H1 (cell line): ENCODE data around the gene BABAM2. TPM values are rescaled to one million over a fixed set of nuclear protein-coding genes. Genes with fewer than 3 reads are reported as not detected.

Source experiments
- CTCF ChIA-PET: fragments of 300-600 bp; sonication (Branson Sonifier 250); formaldehyde crosslinking; loops from one replicate; lab custom pipeline; 2021; ENCODE audit not compliant: partially characterized antibody; lab: Charles Lee
- POLR2A ChIA-PET: fragments of 300-600 bp; sonication (Branson Sonifier 250); formaldehyde crosslinking; loops from one replicate; lab custom pipeline; 2021; ENCODE audit warnings: inconsistent platforms; ENCODE audit not compliant: partially characterized antibody; lab: Charles Lee
- DNase-seq, 2 experiments: peaks; one replicate each; pipeline versions ENCODE4 v3.0.0 to v3.0.0-alpha.2; 2010 to 2022; ENCODE audit warnings: low spot score in 2 of 2, low read depth in 1 of 2, mixed read lengths in 1 of 2
- FAIRE-seq: peaks from 2 replicates; lab custom pipeline; 2011; peaks lifted over from hg19 to GRCh38; lab: Jason Lieb, UNC
- H2AFZ ChIP-seq: 2 replicates; pipeline ENCODE4 v1.8.1; 2012; ENCODE audit warnings: low read length, inconsistent platforms
- H2AK5ac ChIP-seq: 2 replicates; pipeline ENCODE4 v1.6.1; 2013; ENCODE audit warnings: low read depth, low read length
- H2BK120ac ChIP-seq: replicated peaks from 2 replicates; pipeline ENCODE3; 2013; ENCODE audit warnings: low read depth, low read length, inconsistent platforms
- H2BK12ac ChIP-seq: 2 replicates; pipeline ENCODE4 v1.6.1; 2013; ENCODE audit warnings: low read depth, low read length
- H2BK15ac ChIP-seq: 2 replicates; pipeline ENCODE4 v1.6.1; 2013; ENCODE audit warnings: low read length
- H2BK20ac ChIP-seq: 2 replicates; pipeline ENCODE4 v1.6.1; 2013; ENCODE audit warnings: low read length
- H2BK5ac ChIP-seq: 2 replicates; pipeline ENCODE4 v1.6.1; 2013; ENCODE audit warnings: low read depth, low read length
- H3K14ac ChIP-seq: 2 replicates; pipeline ENCODE4 v1.6.1; 2013; ENCODE audit warnings: inconsistent platforms; ENCODE audit not compliant: insufficient read length
- H3K18ac ChIP-seq: 2 replicates; pipeline ENCODE4 v1.6.1; 2013; ENCODE audit warnings: low read length; ENCODE audit errors: extremely low read depth
- H3K23ac ChIP-seq: 2 replicates; pipeline ENCODE4 v1.6.1; 2013; ENCODE audit warnings: inconsistent platforms; ENCODE audit not compliant: insufficient read length
- H3K23me2 ChIP-seq: 2 replicates; pipeline ENCODE4 v1.6.1; 2013; ENCODE audit warnings: low read depth, low read length
- H3K27ac ChIP-seq: 2 replicates; pipeline ENCODE4 v1.6.1; 2011; ENCODE audit warnings: low read depth, low read length, inconsistent platforms
- H3K27me3 ChIP-seq, 4 experiments: replicated peaks in 1 of 4; 1 replicate in 1 of 4; 2 replicates in 3 of 4; pipeline versions ENCODE4 v1.6.1 to v1.8.1; 2011 to 2013; ENCODE audit warnings: low read length in 3 of 4, mild to moderate bottlenecking in 3 of 4, inconsistent platforms in 2 of 4, mixed read lengths in 2 of 4, moderate library complexity in 1 of 4; ENCODE audit not compliant: control insufficient read depth in 3 of 4, insufficient read depth in 3 of 4; ENCODE audit errors: extremely low read depth in 1 of 4
- H3K36me3 ChIP-seq, 4 experiments: 2 replicates each; pipeline versions ENCODE4 v1.6.1 to v1.8.1; 2011 to 2013; ENCODE audit warnings: mild to moderate bottlenecking in 4 of 4, low read length in 3 of 4, moderate library complexity in 2 of 4, control low read depth in 1 of 4, inconsistent platforms in 1 of 4; ENCODE audit not compliant: insufficient read depth in 4 of 4, control insufficient read depth in 2 of 4
- H3K4ac ChIP-seq: replicated peaks from 2 replicates; pipeline ENCODE3; 2013; ENCODE audit warnings: low read length, low read depth, mixed read lengths, inconsistent platforms; ENCODE audit not compliant: insufficient read length
- H3K4me1 ChIP-seq, 4 experiments: replicated peaks in 1 of 4; 1 replicate in 1 of 4; 2 replicates in 3 of 4; pipeline versions ENCODE4 v1.6.1 to v1.8.1; 2011 to 2013; ENCODE audit warnings: low read length in 3 of 4, inconsistent platforms in 2 of 4, mixed read lengths in 1 of 4; ENCODE audit not compliant: insufficient read depth in 4 of 4, control insufficient read depth in 3 of 4
- H3K4me2 ChIP-seq, 2 experiments: 2 replicates each; pipeline versions ENCODE4 v1.6.1 to v1.8.1; 2011 to 2013; ENCODE audit warnings: low read depth in 2 of 2, low read length in 2 of 2, control low read depth in 1 of 2, inconsistent platforms in 1 of 2, mild to moderate bottlenecking in 1 of 2; ENCODE audit not compliant: insufficient read depth in 1 of 2
- H3K4me3 ChIP-seq, 4 experiments: fragments of 200-600, 300-600 bp in 1 of 4; sonication (generic), shearing (Covaris generic), sonication (Bioruptor Twin) in 1 of 4; 2 replicates each; pipeline versions ENCODE4 v1.5.1 to v1.8.1; 2011 to 2016; ENCODE audit warnings: low read length in 4 of 4, low read depth in 3 of 4, control low read depth in 2 of 4, inconsistent platforms in 2 of 4, mild to moderate bottlenecking in 2 of 4, mixed read lengths in 1 of 4, moderate library complexity in 1 of 4; ENCODE audit not compliant: insufficient read depth in 2 of 4; ENCODE audit errors: extremely low read depth in 1 of 4
- H3K56ac ChIP-seq: replicated peaks from 2 replicates; pipeline ENCODE3; 2013; ENCODE audit warnings: low read depth, mild to moderate bottlenecking, mixed read lengths, low read length, inconsistent platforms; ENCODE audit not compliant: insufficient read length
- H3K79me1 ChIP-seq: 2 replicates; pipeline ENCODE4 v1.6.1; 2013; ENCODE audit warnings: low read depth, low read length, control low read depth
- H3K79me2 ChIP-seq, 2 experiments: 2 replicates each; pipeline versions ENCODE4 v1.6.1 to v1.8.1; 2012 to 2013; ENCODE audit warnings: low read length in 2 of 2, mild to moderate bottlenecking in 2 of 2, inconsistent platforms in 1 of 2; ENCODE audit not compliant: insufficient read depth in 2 of 2, control insufficient read depth in 1 of 2
- H3K9ac ChIP-seq, 4 experiments: replicated peaks in 1 of 4; 1 replicate in 1 of 4; 2 replicates in 3 of 4; pipeline versions ENCODE4 v1.6.1 to v1.8.1; 2011 to 2013; ENCODE audit warnings: low read depth in 3 of 4, low read length in 3 of 4, control low read depth in 2 of 4, mild to moderate bottlenecking in 2 of 4, moderate library complexity in 2 of 4, inconsistent platforms in 1 of 4; ENCODE audit errors: extremely low read depth in 1 of 4
- H3K9me3 ChIP-seq, 2 experiments: 2 replicates each; pipeline versions ENCODE4 v1.6.1 to v1.8.1; 2012 to 2013; ENCODE audit warnings: mild to moderate bottlenecking in 2 of 2, moderate library complexity in 2 of 2, control low read depth in 1 of 2, inconsistent platforms in 1 of 2, low read depth in 1 of 2, low read length in 1 of 2, mixed read lengths in 1 of 2; ENCODE audit not compliant: insufficient read depth in 2 of 2
- H4K20me1 ChIP-seq, 2 experiments: replicated peaks in 1 of 2; 2 replicates each; pipeline versions ENCODE3 to v1.8.1; 2011 to 2013; ENCODE audit warnings: inconsistent platforms in 2 of 2, low read length in 2 of 2, mild to moderate bottlenecking in 1 of 2; ENCODE audit not compliant: insufficient read depth in 2 of 2, control insufficient read depth in 1 of 2
- H4K5ac ChIP-seq: 2 replicates; pipeline ENCODE4 v1.6.1; 2013; ENCODE audit warnings: low read length, low read depth, mixed read lengths, inconsistent platforms; ENCODE audit not compliant: insufficient read length
- H4K8ac ChIP-seq: 2 replicates; pipeline ENCODE4 v1.8.0; 2013; ENCODE audit warnings: mild to moderate bottlenecking, moderate library complexity, low read length, inconsistent platforms; ENCODE audit not compliant: insufficient read depth; ENCODE audit errors: extremely low read depth
- H4K91ac ChIP-seq: replicated peaks from 2 replicates; pipeline ENCODE3; 2013; ENCODE audit warnings: low read length, mixed read lengths, inconsistent platforms; ENCODE audit not compliant: insufficient read length
- BRCA1 ChIP-seq: IDR thresholded peaks from 2 replicates; pipeline ENCODE4 v1.6.1; 2012; ENCODE audit warnings: low read depth, low read length, improper control_type of control experiment
- CHD1 ChIP-seq: IDR thresholded peaks from 2 replicates; pipeline ENCODE4 v1.6.1; 2012; ENCODE audit warnings: low read depth, low read length, improper control_type of control experiment
- GTF2F1 ChIP-seq: IDR thresholded peaks from 2 replicates; pipeline ENCODE4 v1.6.1; 2012; ENCODE audit warnings: low read depth, low read length, improper control_type of control experiment, borderline replicate concordance
- HDAC6 ChIP-seq: IDR thresholded peaks from one replicate; pipeline ENCODE4 v1.7.1; 2012; ENCODE audit warnings: low read depth, mild to moderate bottlenecking, inconsistent platforms, low read length, moderate library complexity
- RFX5 ChIP-seq: IDR thresholded peaks from 2 replicates; pipeline ENCODE4 v1.6.1; 2011; ENCODE audit warnings: low read depth, low read length, improper control_type of control experiment, borderline replicate concordance
- RNF2 ChIP-seq: fragments of 200-900, 300-1000 bp; sonication (generic); IDR thresholded peaks from 2 replicates; pipeline ENCODE4 v1.7.1; 2016; ENCODE audit warnings: borderline replicate concordance, low read depth, mild to moderate bottlenecking, antibody characterized with exemption, low read length; ENCODE audit not compliant: poor library complexity, severe bottlenecking; ENCODE audit errors: missing control alignments
- SIRT6 ChIP-seq: IDR thresholded peaks from one replicate; pipeline ENCODE4 v1.7.1; 2012; ENCODE audit warnings: low read length, inconsistent platforms
- SP1 ChIP-seq: IDR thresholded peaks from 2 replicates; pipeline ENCODE4 v1.6.1; 2011; ENCODE audit warnings: low read depth, low read length
- SRF ChIP-seq: IDR thresholded peaks from 2 replicates; pipeline ENCODE4 v1.6.1; 2011; ENCODE audit warnings: mild to moderate bottlenecking, low read depth, low read length, moderate library complexity
- SUZ12 ChIP-seq: fragments of 200-600 bp; sonication (generic); IDR thresholded peaks from 2 replicates; pipeline ENCODE4 v1.6.1; 2012; ENCODE audit warnings: mild to moderate bottlenecking, inconsistent platforms, low read length, moderate library complexity, mixed read lengths
- ZNF274 ChIP-seq: IDR thresholded peaks from 2 replicates; pipeline ENCODE4 v1.7.0; 2012; ENCODE audit warnings: low read length, borderline replicate concordance; ENCODE audit errors: extremely low read depth
- WGBS, 2 experiments: shearing (Covaris generic) in 1 of 2; methylation state at CpG; one replicate each; pipeline versions ENCODE4 v1.1.6 to v1.1.7; 2013 to 2015; ENCODE audit warnings: low lambda C conversion rate in 2 of 2, mixed read lengths in 2 of 2, inconsistent platforms in 1 of 2, low coverage in 1 of 2, missing lambda C conversion rate in 1 of 2; ENCODE audit not compliant: insufficient replicate concordance in 2 of 2, insufficient coverage in 1 of 2, insufficient read length in 1 of 2; ENCODE audit errors: extremely low coverage in 1 of 2, missing lambda C conversion rate in 1 of 2; 5-methylcytosine and 5-hydroxymethylcytosine counted together
- polyA plus RNA-seq, 7 experiments: library from polyadenylated mRNA; depleted of rRNA in 3 of 7; stranded (reverse) in 5 of 7; unstranded in 2 of 7; fragments of >200 nt in 5 of 7; fragments of 200-250 nt in 2 of 7; gene quantifications; 1 replicate in 5 of 7; 2 replicates in 1 of 7; 4 replicates in 1 of 7; pipeline versions ENCODE4 v1.2.1 to v1.2.3, GENCODE V29; 2011 to 2013; ENCODE audit warnings: missing spikeins in 2 of 7, mixed read lengths in 2 of 7
- total RNA-seq: library from RNA; stranded (reverse); fragmentation: NEBNext Ultra II Directional; extraction: Animal tissue kit (Norgen Biotek cat#: 25700); gene quantifications from 2 replicates; pipeline ENCODE4 v1.2.1, GENCODE V29; 2021
- TF ChIP-seq, protein P1 (sequence below): IDR thresholded peaks from 2 replicates; pipeline ENCODE4 v1.6.1; 2012; ENCODE audit warnings: inconsistent platforms
- TF ChIP-seq, protein P2 (sequence below): IDR thresholded peaks from 2 replicates; pipeline ENCODE4 v1.6.1; 2012; ENCODE audit warnings: low read length, inconsistent platforms

The BABAM2 gene
- total and polyA plus RNA-seq, 2 of the 8 experiments (the other 6 are each of a cell fraction or from before 2014, with no cell fraction given) = 15.8 to 20.9 TPM

- Histone ChIP-seq H3K36me3 (no peaks in the 10 kb centered on the region), H4K5ac (no peak overlapping the region), H2AK5ac (no peak overlapping the region), H4K8ac (no peak overlapping the region), H4K20me1 (no peaks in the 10 kb centered on the region), H3K18ac (no peak overlapping the region), H3K4me1 (peaks cover 0 to 3% (median 3%) of the 10 kb centered on the region in 4 experiments; a peak in 2 of 7 replicates), H2BK15ac (no peak overlapping the region), H3K14ac (no peak overlapping the region), H2BK120ac (no peak overlapping the region), H4K91ac (no peak overlapping the region), H2BK5ac (no peak overlapping the region), H3K23me2 (no peaks in the 10 kb centered on the region), H3K27ac (no peak overlapping the region), H3K79me1 (no peaks in the 10 kb centered on the region), H3K9ac (no peak overlapping the region), H2AFZ (no peak overlapping the region), H3K56ac (no peak overlapping the region), H3K27me3 (peaks cover 0 to 2% (median 0%) of the 10 kb centered on the region in 4 experiments; a peak in 2 of 7 replicates), H3K4me2 (no peak overlapping the region), H2BK12ac (no peak overlapping the region), H3K23ac (no peak overlapping the region), H2BK20ac (no peak overlapping the region), H3K79me2 (no peaks in the 10 kb centered on the region), H3K9me3 (no peaks in the 10 kb centered on the region), H3K4me3 (no peak overlapping the region), H3K4ac (no peak overlapping the region)
- FAIRE-seq (no peak), DNase-seq (no peak)
- ChIA-PET CTCF (no interaction called here), POLR2A (no interaction called here)
- 87% methylated on average over 4 of the region's 4 CpGs; no CpG with 5 or more reads in 1 of the 2 experiments for whole genome bisulfite sequencing, 2 experiments
- no peak for TF ChIP-seq CHD1
- TF ChIP-seq, protein P1, sequence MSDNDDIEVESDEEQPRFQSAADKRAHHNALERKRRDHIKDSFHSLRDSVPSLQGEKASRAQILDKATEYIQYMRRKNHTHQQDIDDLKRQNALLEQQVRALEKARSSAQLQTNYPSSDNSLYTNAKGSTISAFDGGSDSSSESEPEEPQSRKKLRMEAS = no peak
- TF ChIP-seq SP1 = no peak
- TF ChIP-seq SRF = no peak
- no peak for TF ChIP-seq RNF2
- no peak for TF ChIP-seq GTF2F1
- TF ChIP-seq, protein P2, sequence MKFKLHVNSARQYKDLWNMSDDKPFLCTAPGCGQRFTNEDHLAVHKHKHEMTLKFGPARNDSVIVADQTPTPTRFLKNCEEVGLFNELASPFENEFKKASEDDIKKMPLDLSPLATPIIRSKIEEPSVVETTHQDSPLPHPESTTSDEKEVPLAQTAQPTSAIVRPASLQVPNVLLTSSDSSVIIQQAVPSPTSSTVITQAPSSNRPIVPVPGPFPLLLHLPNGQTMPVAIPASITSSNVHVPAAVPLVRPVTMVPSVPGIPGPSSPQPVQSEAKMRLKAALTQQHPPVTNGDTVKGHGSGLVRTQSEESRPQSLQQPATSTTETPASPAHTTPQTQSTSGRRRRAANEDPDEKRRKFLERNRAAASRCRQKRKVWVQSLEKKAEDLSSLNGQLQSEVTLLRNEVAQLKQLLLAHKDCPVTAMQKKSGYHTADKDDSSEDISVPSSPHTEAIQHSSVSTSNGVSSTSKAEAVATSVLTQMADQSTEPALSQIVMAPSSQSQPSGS = no peak
- TF ChIP-seq ZNF274 = no peak
- no peak for TF ChIP-seq SUZ12
- no peak for TF ChIP-seq HDAC6
- TF ChIP-seq RFX5 = no peak
- no peak for TF ChIP-seq SIRT6
- TF ChIP-seq BRCA1 = no peak
Observed at GRCh38 chr2:28373854-28374253, 483.3 kb downstream of the BABAM2 start.
